GM19438 (cell line): ENCODE results near the gene OTOA.
"Not testable (repeated sequence)": the region's sequence is repeated elsewhere in the genome, so short reads cannot be mapped to it uniquely, and the experiment has no call there.

ENCODE experiments used
- ATAC-seq: cut with Tn5 transposase; IDR thresholded peaks from one replicate; pipeline ENCODE4 v1.9.1; 2021; ENCODE audit warnings: low read depth; ENCODE audit not compliant: unreplicated experiment

Gene OTOA

DNA sequence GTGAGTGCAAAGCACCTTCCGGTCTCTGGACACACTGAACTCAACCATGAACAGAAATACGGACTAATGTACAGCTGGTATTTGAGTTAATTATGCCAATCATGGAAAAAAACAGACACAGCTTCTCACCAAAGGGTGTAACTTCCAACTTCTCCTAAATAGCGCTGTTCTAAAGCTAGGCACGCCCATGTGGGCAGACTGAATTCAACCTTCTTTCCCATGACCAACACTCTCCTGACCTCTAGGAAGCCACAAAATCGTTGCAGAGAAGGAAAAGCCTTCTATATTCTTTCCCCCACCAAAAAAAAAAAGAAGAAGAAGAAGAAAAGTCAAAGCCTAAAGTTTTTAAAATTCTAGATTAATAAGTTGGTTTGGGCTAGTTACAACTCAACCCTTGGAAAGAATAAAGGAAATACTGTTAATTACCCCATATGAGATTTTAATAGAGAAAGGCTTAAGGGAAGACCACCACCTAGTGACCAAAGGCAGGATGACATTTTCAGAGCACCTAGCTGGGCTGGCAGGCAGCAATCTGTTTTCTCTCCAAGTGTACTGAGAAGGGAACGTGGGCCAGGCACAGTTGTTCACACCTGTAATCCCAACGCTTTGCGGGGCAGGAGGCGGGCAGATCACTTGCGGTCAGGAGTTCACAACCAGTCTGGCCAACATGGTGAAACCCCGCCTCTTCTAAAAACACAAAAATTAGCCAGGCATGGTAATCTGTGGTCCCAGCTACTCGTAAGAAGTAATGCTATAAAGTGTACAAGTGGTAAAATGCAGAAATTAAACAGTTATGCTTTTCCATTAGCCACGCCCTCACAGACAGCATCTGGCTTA, 138.0 kb downstream of the OTOA start:
- ATAC-seq: not testable (repeated sequence)

- ATAC-seq: not testable (repeated sequence)
Observed at GRCh38 chr16:21802375-21802663, 138.6 kb downstream of the OTOA start.
